Measurements from ENCODE around the gene PHETA2. TPM values are rescaled to one million over a fixed set of nuclear protein-coding genes. Genes with fewer than 3 reads are reported as not detected.

Gene PHETA2
- total RNA-seq, 2 experiments from 2014 or later, result 1.8 to 2.6 TPM

DNA sequence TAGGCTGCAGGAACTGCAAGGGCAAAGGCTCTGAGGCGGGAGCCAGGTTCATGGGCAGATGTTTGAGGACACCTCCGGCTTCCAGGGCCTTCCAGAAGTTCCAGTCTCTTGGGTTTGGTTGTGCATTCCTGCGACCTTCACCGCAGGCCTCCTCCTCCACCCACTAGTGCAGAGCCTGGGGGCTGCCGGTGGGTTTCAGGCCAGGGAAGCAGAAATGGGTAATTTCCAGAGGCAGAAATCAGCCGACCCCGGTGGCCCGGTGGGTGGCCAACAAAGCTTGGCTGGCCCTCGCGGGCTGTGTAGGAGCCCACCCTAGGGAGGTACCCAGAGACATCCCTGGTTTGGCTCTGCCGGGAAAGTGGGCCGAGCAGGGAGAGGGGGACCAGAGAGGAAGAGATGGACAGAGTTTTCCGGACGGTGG lies 417 bp upstream of the PHETA2 start:
- Mint-ChIP-seq H3K27ac (peak overlapping the region; percentile 83), H3K4me3 (peak overlapping the region; percentile 49), H3K9me3 (no peaks in the 10 kb centered on the region), H3K4me1 (peaks cover 50% of the 10 kb centered on the region), H3K27me3 (no peaks in the 10 kb centered on the region), H3K36me3 (ENCODE audit: low read depth) (peaks cover 3% of the 10 kb centered on the region)
- ChIA-PET POLR2A (no interaction called here), CTCF (interaction anchor here (1.0 kb wide), 1 partner anchor 11 kb away, joined by 3 read pairs; no protein-coding TSS in a partner anchor)
- no peak for DNase-seq

GRCh38 chr22:42074846-42075676 lies 1.0 kb downstream of the PHETA2 start:
- no peaks in the 10 kb centered on the region for H3K27me3 Mint-ChIP-seq
- peak overlapping the region; percentile 51 for H3K4me3 Mint-ChIP-seq
- DNase-seq, result no peak
- CTCF ChIA-PET, result interaction anchor here (0.6 to 2.5 kb wide), 5 partner anchors 9 to 203 kb away, joined by 3 to 19 read pairs (median 3); partner anchors contain the start of genes NDUFA6 and TNFRSF13C
- H3K27ac Mint-ChIP-seq, result peak overlapping the region; percentile 85
- POLR2A ChIA-PET, result no interaction called here
- peaks cover 3% of the 10 kb centered on the region for H3K36me3 Mint-ChIP-seq (ENCODE audit: low read depth)
- H3K9me3 Mint-ChIP-seq, result no peaks in the 10 kb centered on the region
- H3K4me1 Mint-ChIP-seq, result peaks cover 47% of the 10 kb centered on the region

DNA sequence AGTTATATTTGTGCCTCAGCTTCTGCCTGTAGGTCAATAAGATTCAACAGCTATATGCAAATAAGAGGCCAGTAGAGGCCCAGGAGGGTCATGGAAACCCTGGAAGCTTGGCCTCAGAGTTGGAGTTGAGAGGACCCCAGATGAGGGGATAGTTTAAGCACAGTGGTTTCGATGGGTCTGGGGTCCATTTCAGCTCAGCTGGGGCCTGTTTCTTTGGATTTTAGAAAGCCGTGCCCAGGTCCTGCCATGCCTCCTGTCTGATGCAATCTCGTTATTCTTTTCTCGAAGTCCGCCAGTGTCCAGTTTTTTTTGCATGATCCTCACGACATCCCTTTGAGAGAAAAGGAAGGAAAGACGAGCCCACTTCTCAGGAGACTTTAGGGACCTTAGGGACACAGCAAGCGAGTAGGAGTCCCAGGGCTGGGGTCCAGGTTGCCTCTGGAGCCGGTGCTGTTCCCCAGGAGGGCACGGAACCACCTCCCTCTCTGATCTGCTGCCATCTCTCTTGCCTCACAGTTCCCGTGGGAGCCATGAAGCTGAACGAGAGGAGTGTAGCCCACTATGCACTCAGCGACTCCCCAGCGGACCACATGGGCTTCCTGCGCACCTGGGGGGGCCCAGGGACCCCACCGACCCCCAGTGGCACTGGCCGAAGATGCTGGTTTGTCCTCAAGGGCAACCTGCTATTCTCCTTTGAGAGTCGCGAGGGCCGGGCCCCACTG lies 2.9 kb downstream of the PHETA2 start:
- H3K27ac Mint-ChIP-seq, result no peak overlapping the region

GRCh38 chr22:42077486-42078125 lies 3.6 kb downstream of the PHETA2 start:
- POLR2A ChIA-PET, result no interaction called here
- Mint-ChIP-seq H3K4me3 (no peak overlapping the region), H3K9me3 (no peaks in the 10 kb centered on the region), H3K36me3 (ENCODE audit: low read depth) (peaks cover 13% of the 10 kb centered on the region), H3K4me1 (peaks cover 42% of the 10 kb centered on the region), H3K27ac (peak overlapping the region; percentile 96), H3K27me3 (no peaks in the 10 kb centered on the region)
- CTCF ChIA-PET, result interaction anchor here (2.6 to 6.2 kb wide), 2 partner anchors 8 to 13 kb away, joined by 10 to 50 read pairs; partner anchors contain the start of genes NAGA and NDUFA6
- no peak for DNase-seq

More for the DNA sequence above, 2.9 kb downstream of the PHETA2 start:
- no peaks in the 10 kb centered on the region for H3K9me3 Mint-ChIP-seq
- no peak for DNase-seq
- POLR2A ChIA-PET, result no interaction called here
- CTCF ChIA-PET, result interaction anchor here (2.5 to 6.2 kb wide), 2 partner anchors 13 kb away, joined by 19 to 50 read pairs; partner anchors contain the start of gene NDUFA6
- no peaks in the 10 kb centered on the region for H3K27me3 Mint-ChIP-seq
- peaks cover 7% of the 10 kb centered on the region for H3K36me3 Mint-ChIP-seq (ENCODE audit: low read depth)
- H3K4me1 Mint-ChIP-seq, result peaks cover 40% of the 10 kb centered on the region
- no peak overlapping the region for H3K4me3 Mint-ChIP-seq

DNA sequence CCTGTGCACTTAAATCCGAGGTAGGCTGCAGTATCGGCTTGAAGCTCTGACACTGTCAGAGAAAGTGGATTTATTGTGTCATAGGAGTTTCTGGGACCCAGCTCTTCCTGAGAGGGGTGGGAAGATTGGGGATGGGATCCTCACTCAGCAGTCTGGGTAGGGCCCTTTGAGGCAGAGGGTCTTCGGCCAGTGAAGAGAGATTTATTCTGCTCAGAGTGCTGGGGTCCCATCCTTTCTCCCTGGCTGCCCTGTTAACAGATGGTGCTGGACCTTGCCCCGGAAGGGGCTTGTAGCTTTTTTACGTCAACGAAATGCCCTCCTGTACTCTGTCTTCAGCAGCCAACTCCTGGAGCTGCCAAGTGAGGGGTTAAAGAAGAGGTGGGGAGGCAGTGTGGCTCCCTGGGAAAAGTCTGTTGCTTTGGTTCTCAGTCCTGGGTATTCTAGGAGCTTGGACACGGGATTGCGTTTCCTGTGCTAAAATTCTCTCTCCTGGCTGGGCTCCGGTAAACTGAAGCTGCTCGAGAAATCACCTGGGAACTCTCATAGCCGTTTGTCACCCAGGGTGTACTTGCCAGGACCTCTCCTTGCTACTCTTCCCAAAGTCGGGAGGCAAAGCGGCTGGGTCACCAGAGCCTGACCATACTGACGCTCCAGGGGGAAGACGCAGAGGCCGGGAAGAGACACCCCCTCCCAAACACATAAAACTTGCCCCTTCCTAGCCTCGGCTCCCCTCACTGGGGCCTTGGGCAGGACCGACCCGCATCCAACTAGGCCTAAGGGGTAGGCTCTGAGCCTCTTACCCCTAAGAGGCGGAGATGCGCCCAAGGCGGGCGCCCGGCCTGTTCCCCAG lies 4.6 kb downstream of the PHETA2 start:
- peak overlapping the region; percentile 96 for H3K27ac Mint-ChIP-seq
- ChIA-PET POLR2A (interaction anchor here (0.6 to 1.0 kb wide), 2 partner anchors 12 to 536 kb away, joined by 3 read pairs; partner anchors contain the start of genes NDUFA6 and POLDIP3), CTCF (interaction anchor here (0.7 to 6.2 kb wide), 4 partner anchors 9 to 164 kb away, joined by 3 to 50 read pairs (median 8); partner anchors contain the start of genes NAGA and NDUFA6)
- H3K36me3 Mint-ChIP-seq (ENCODE audit: low read depth), result peaks cover 21% of the 10 kb centered on the region
- peaks cover 37% of the 10 kb centered on the region for H3K4me1 Mint-ChIP-seq
- no peaks in the 10 kb centered on the region for H3K9me3 Mint-ChIP-seq
- no peak for DNase-seq
- peak overlapping the region; percentile 96 for H3K4me3 Mint-ChIP-seq
- no peaks in the 10 kb centered on the region for H3K27me3 Mint-ChIP-seq

- ChIA-PET CTCF (interaction anchor here (1.1 to 6.2 kb wide), 4 partner anchors 10 to 46 kb away, joined by 3 to 50 read pairs (median 8); partner anchors contain the start of genes NAGA and NDUFA6), POLR2A (interaction anchor here (0.6 to 1.2 kb wide), 5 partner anchors 9 to 535 kb away, joined by 3 to 4 read pairs (median 3); partner anchors contain the start of genes NDUFA6 and POLDIP3)
- DNase-seq, result peak; percentile 99
- Mint-ChIP-seq H3K4me1 (peaks cover 37% of the 10 kb centered on the region), H3K9me3 (no peaks in the 10 kb centered on the region), H3K4me3 (peak within 1 kb of the TSS; percentile 96), H3K27me3 (no peaks in the 10 kb centered on the region), H3K27ac (peak within 1 kb of the TSS; percentile 96), H3K36me3 (ENCODE audit: low read depth) (peaks cover 27% of the 10 kb centered on the region)
Observed at GRCh38 chr22:42079319-42080251, 5.5 kb downstream of the PHETA2 start, which contains the start of gene SMDT1. Gene SMDT1, plus strand, starts transcription at chr22:42079700. Its CDS starts 69 bp downstream, at chr22:42079769.

GRCh38 chr22:42080287-42080686 lies 6.2 kb downstream of the PHETA2 start:
- DNase-seq, result peak; percentile 25
- peak overlapping the region; percentile 96 for H3K27ac Mint-ChIP-seq
- no peaks in the 10 kb centered on the region for H3K27me3 Mint-ChIP-seq
- peaks cover 31% of the 10 kb centered on the region for H3K4me1 Mint-ChIP-seq
- no peaks in the 10 kb centered on the region for H3K9me3 Mint-ChIP-seq
- ChIA-PET CTCF (interaction anchor here (1.1 to 6.2 kb wide), 3 partner anchors 10 to 37 kb away, joined by 3 to 50 read pairs (median 10); partner anchors contain the start of genes NAGA and NDUFA6), POLR2A (interaction anchor here (1.1 to 1.2 kb wide), 2 partner anchors 9 to 358 kb away, joined by 3 to 4 read pairs; no protein-coding TSS in a partner anchor)
- H3K4me3 Mint-ChIP-seq, result peak overlapping the region; percentile 96
- H3K36me3 Mint-ChIP-seq (ENCODE audit: low read depth), result peaks cover 27% of the 10 kb centered on the region

- H3K4me1 Mint-ChIP-seq, result peaks cover 32% of the 10 kb centered on the region
- ChIA-PET CTCF (interaction anchor here (0.6 to 6.2 kb wide), 2 partner anchors 7 to 36 kb away, joined by 3 to 50 read pairs; partner anchors contain the start of gene NDUFA6), POLR2A (no interaction called here)
- no peak for DNase-seq
- peaks cover 46% of the 10 kb centered on the region for H3K36me3 Mint-ChIP-seq (ENCODE audit: low read depth)
- H3K27ac Mint-ChIP-seq, result peak overlapping the region; percentile 25
- H3K9me3 Mint-ChIP-seq, result no peaks in the 10 kb centered on the region
- no peak overlapping the region for H3K4me3 Mint-ChIP-seq
- no peaks in the 10 kb centered on the region for H3K27me3 Mint-ChIP-seq
Observed at GRCh38 chr22:42083119-42083518, 9.1 kb downstream of the PHETA2 start.

DNA sequence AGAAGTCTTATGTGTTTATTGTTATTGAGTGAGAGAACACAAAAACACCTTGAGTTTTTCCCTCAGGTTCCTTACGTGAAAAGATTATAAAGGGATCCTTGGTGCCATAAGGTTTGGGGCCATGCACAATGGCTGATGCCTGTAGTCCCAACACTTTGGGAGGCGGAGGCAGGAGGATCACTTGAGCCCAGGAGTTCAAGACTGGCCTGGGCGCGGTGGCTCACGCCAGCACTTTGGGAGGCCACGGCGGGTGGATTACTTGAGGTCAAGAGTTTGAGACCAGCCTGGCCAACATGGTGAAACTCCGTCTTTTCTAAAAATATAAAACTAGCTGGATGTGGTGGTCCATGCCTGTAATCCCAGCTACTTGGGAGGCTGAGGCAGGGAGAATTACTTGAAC lies 10.8 kb downstream of the PHETA2 start:
- no peaks in the 10 kb centered on the region for H3K27me3 Mint-ChIP-seq
- CTCF ChIA-PET, result interaction anchor here (0.7 to 0.9 kb wide), 2 partner anchors 9 to 10 kb away, joined by 3 read pairs; no protein-coding TSS in a partner anchor
- POLR2A ChIA-PET, result no interaction called here
- H3K4me3 Mint-ChIP-seq, result no peak overlapping the region
- no peak overlapping the region for H3K27ac Mint-ChIP-seq
- DNase-seq, result no peak
- peaks cover 35% of the 10 kb centered on the region for H3K4me1 Mint-ChIP-seq
- H3K9me3 Mint-ChIP-seq, result peaks cover 7% of the 10 kb centered on the region
- H3K36me3 Mint-ChIP-seq (ENCODE audit: low read depth), result peaks cover 58% of the 10 kb centered on the region

DNA sequence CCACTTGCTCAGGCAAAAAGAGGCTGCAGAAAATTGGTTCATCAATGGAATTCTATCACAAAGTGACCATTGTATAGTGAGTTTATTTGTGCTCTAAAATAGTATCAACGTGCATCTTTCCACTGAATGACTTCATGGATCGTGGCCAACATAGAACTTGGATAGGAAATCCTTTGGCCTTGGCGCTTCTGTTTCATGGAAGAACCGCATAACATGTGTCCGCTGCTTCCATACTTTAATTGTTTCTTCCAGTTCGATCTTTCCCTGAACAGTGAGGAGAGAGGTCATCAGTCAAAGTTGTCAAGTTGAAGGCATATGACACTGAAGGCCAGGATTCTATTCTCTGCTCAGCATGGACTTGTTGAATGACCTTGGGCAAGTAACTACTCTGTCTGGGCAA lies 12.0 kb downstream of the PHETA2 start:
- no peak overlapping the region for H3K4me3 Mint-ChIP-seq
- peaks cover 64% of the 10 kb centered on the region for H3K36me3 Mint-ChIP-seq (ENCODE audit: low read depth)
- H3K27me3 Mint-ChIP-seq, result no peaks in the 10 kb centered on the region
- peaks cover 7% of the 10 kb centered on the region for H3K9me3 Mint-ChIP-seq
- peaks cover 33% of the 10 kb centered on the region for H3K4me1 Mint-ChIP-seq
- no peak for DNase-seq
- ChIA-PET POLR2A (no interaction called here), CTCF (interaction anchor here (0.5 kb wide), 1 partner anchor 359 kb away, joined by 3 read pairs; no protein-coding TSS in a partner anchor)
- H3K27ac Mint-ChIP-seq, result no peak overlapping the region

Data from activated CD4-positive, alpha-beta T cell treated with anti-CD3 and anti-CD28 coated beads, Interleukin-2, amount 10 ng/mL, durations not matched to agents 7 days and 5 days (primary cell).